ENCODE data around the gene PGPEP1. TPM values are rescaled to one million over a fixed set of nuclear protein-coding genes. Genes with fewer than 3 reads are reported as not detected.
"Not testable (repeated sequence)": the region's sequence is repeated elsewhere in the genome, so short reads cannot be mapped to it uniquely, and the experiment has no call there.

The PGPEP1 gene
- total RNA-seq, 5 donors from 2014 or later (not counting 1 experiment from before 2014, with no cell fraction given), result 35.7 to 52.6 (median 45.1) TPM

DNA sequence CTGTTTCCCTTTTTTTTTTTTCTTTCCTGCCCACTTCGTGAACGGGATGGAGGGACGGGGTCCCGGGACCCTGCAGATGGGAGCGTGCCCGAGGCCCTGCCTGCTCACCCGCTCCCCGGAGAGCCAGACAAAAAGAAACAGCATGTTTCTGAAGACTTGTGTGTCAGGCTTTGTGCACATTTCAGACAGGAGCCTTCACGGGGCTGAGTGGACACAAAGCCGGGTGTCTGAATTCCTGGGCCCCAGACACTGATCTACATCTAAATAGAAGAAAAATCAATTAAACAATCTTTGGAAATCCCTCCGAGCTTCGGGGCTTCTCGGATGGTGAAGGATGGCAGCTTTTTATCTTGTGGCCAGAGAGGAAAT lies 4.2 kb downstream of the PGPEP1 start:
- H3K4me3 ChIP-seq (ENCODE audit: control insufficient read depth in 1 of 2, extremely low read depth in 1 of 2, low read length in 1 of 2), result no peak overlapping the region
- POLR2A ChIA-PET, result no interaction called here
- H3K36me3 ChIP-seq (ENCODE audit: control insufficient read depth in 2 of 2, extremely low read depth in 1 of 2, insufficient read depth in 1 of 2, low read length in 1 of 2), result peaks cover 6 to 17% of the 10 kb centered on the region in 2 donors
- no peaks in the 10 kb centered on the region for H3K9me3 ChIP-seq
- 100% methylated on average over 4 of the region's 13 CpGs for WGBS (ENCODE audit: insufficient coverage)
- no peaks in the 10 kb centered on the region for H3K27me3 ChIP-seq (replicated peaks in 1 of 2; ENCODE audit: control insufficient read depth in 2 of 2, extremely low read depth in 1 of 2, insufficient read depth in 2 of 2, low read length in 1 of 2)
- no peak for DNase-seq
- no peak overlapping the region for H3K4me3 Mint-ChIP-seq
- H3K27ac Mint-ChIP-seq, result no peak overlapping the region
- peaks cover 0 to 19% of the 10 kb centered on the region in 2 experiments for H3K4me1 ChIP-seq (ENCODE audit: control insufficient read depth in 1 of 2, extremely low read depth in 1 of 2, insufficient read depth in 2 of 2, low read length in 2 of 2)
- H3K9me3 Mint-ChIP-seq, result no peaks in the 10 kb centered on the region
- no peaks in the 10 kb centered on the region for H3K27me3 Mint-ChIP-seq
- CTCF ChIA-PET, result no interaction called here
- peaks cover 19% of the 10 kb centered on the region for H3K36me3 Mint-ChIP-seq
- H3K4me1 Mint-ChIP-seq, result peaks cover 22 to 35% (median 23%) of the 10 kb centered on the region in 3 donors
- ATAC-seq (replicated peaks in 1 of 4), result no peak
- H3K27ac ChIP-seq (ENCODE audit: low read length), result no peak overlapping the region

DNA sequence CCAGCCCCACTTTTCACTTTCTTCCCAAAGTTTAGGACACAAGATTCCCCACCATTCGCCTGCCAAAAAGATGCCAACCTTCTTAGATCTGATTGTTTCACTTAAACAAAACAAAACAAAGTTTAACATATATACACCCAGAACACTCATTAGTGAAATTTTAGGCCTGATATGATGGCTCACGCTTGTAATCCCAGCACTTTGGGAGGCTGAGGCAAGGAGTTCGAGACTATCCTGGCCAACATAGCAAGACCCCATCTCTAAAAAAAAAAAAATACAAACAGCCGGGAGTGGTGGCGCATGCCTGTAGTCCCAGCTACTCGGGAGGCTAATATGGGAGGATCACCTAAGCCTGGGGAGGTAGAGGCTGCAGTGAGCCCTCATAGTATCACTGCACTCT lies 4.9 kb downstream of the PGPEP1 start:
- Histone ChIP-seq H3K9me3 (no peaks in the 10 kb centered on the region), H3K27ac (ENCODE audit: low read length) (no peak overlapping the region), H3K36me3 (ENCODE audit: control insufficient read depth in 2 of 2, extremely low read depth in 1 of 2, insufficient read depth in 1 of 2, low read length in 1 of 2) (peaks cover 6 to 17% of the 10 kb centered on the region in 2 donors), H3K27me3 (replicated peaks in 1 of 2; ENCODE audit: control insufficient read depth in 2 of 2, extremely low read depth in 1 of 2, insufficient read depth in 2 of 2, low read length in 1 of 2) (no peaks in the 10 kb centered on the region), H3K4me3 (ENCODE audit: control insufficient read depth in 1 of 2, extremely low read depth in 1 of 2, low read length in 1 of 2) (no peak overlapping the region), H3K4me1 (ENCODE audit: control insufficient read depth in 1 of 2, extremely low read depth in 1 of 2, insufficient read depth in 2 of 2, low read length in 2 of 2) (peaks cover 0 to 12% of the 10 kb centered on the region in 2 experiments)
- Mint-ChIP-seq H3K27ac (no peak overlapping the region), H3K27me3 (no peaks in the 10 kb centered on the region), H3K9me3 (no peaks in the 10 kb centered on the region), H3K36me3 (peaks cover 21% of the 10 kb centered on the region), H3K4me1 (peaks cover 18 to 28% (median 20%) of the 10 kb centered on the region in 3 donors), H3K4me3 (no peak overlapping the region)
- WGBS (ENCODE audit: insufficient coverage), result 100% methylated on average over 1 of the region's 6 CpGs
- ATAC-seq (replicated peaks in 1 of 4) (no peak), DNase-seq (no peak)
- ChIA-PET CTCF (interaction anchor here in 1 of 2 donors (0.6 kb wide), 1 partner anchor 17 kb away, joined by 3 read pairs; no protein-coding TSS in a partner anchor), POLR2A (interaction anchor here in 1 of 2 donors (0.6 kb wide), 1 partner anchor 154 kb away, joined by 4 read pairs; no protein-coding TSS in a partner anchor)

DNA sequence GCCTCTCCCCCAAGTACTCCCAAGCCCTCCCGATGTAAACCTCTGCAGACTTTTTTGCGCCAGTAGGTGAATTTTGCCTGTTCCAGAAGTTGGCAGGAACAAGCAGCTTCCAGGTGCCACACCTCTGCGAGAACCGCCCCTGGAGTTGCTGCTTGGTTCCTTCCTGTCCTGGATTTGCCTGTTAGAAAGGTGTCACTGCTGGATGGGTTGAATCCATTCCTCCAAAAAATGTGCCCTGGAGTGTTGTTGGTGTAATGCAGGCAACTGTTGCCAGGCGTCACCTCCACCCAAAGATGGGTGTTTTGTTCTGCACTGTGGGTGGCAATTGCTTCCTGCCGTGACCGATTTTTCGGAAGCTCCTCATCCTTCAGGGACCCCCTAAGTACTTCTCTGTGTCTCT lies 5.7 kb downstream of the PGPEP1 start:
- H3K36me3 Mint-ChIP-seq, result peaks cover 25% of the 10 kb centered on the region
- peaks cover 0 to 7% of the 10 kb centered on the region in 2 experiments for H3K4me1 ChIP-seq (ENCODE audit: control insufficient read depth in 1 of 2, extremely low read depth in 1 of 2, insufficient read depth in 2 of 2, low read length in 2 of 2)
- H3K4me3 Mint-ChIP-seq, result no peak overlapping the region
- WGBS (ENCODE audit: insufficient coverage), result 100% methylated on average over 2 of the region's 8 CpGs
- H3K4me1 Mint-ChIP-seq, result peaks cover 18 to 27% (median 20%) of the 10 kb centered on the region in 3 donors
- H3K27me3 ChIP-seq (replicated peaks in 1 of 2; ENCODE audit: control insufficient read depth in 2 of 2, extremely low read depth in 1 of 2, insufficient read depth in 2 of 2, low read length in 1 of 2), result no peaks in the 10 kb centered on the region
- peaks cover 6 to 21% of the 10 kb centered on the region in 2 donors for H3K36me3 ChIP-seq (ENCODE audit: control insufficient read depth in 2 of 2, extremely low read depth in 1 of 2, insufficient read depth in 1 of 2, low read length in 1 of 2)
- H3K27ac Mint-ChIP-seq, result peak overlapping the region in 1 of 2 donors; percentile 6
- ChIA-PET CTCF (interaction anchor here in 1 of 2 donors (0.6 kb wide), 1 partner anchor 18 kb away, joined by 3 read pairs; no protein-coding TSS in a partner anchor), POLR2A (no interaction called here)
- no peak for DNase-seq
- ATAC-seq (replicated peaks in 1 of 4), result no peak
- no peaks in the 10 kb centered on the region for H3K27me3 Mint-ChIP-seq
- no peaks in the 10 kb centered on the region for H3K9me3 Mint-ChIP-seq
- no peaks in the 10 kb centered on the region for H3K9me3 ChIP-seq
- H3K27ac ChIP-seq (ENCODE audit: low read length), result no peak overlapping the region
- H3K4me3 ChIP-seq (ENCODE audit: control insufficient read depth in 1 of 2, extremely low read depth in 1 of 2, low read length in 1 of 2), result no peak overlapping the region

DNA sequence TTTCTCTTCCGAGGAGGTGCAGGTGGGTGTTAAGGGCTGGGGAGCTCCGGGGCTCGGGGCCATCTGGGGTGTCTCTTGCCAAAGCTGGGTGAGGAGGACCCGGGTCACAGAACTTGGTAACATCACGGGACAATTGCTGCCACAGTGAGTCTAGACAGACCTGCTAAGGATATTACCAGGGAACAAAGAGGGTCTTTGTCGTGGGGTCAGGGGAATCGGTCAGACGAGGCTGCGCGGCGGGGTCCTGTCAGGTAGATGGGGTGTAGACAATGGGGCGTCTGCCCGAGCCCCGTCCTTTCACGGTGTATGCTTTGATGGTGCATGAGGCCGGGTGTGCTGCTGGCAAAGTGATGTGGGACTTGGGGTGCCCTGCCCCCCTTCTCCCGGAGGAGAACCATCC lies 7.8 kb downstream of the PGPEP1 start:
- Histone ChIP-seq H3K27ac (ENCODE audit: low read length) (no peak overlapping the region), H3K27me3 (replicated peaks in 1 of 2; ENCODE audit: control insufficient read depth in 2 of 2, extremely low read depth in 1 of 2, insufficient read depth in 2 of 2, low read length in 1 of 2) (no peaks in the 10 kb centered on the region), H3K4me1 (ENCODE audit: control insufficient read depth in 1 of 2, extremely low read depth in 1 of 2, insufficient read depth in 2 of 2, low read length in 2 of 2) (no peaks in the 10 kb centered on the region), H3K4me3 (ENCODE audit: control insufficient read depth in 1 of 2, extremely low read depth in 1 of 2, low read length in 1 of 2) (no peak overlapping the region), H3K36me3 (ENCODE audit: control insufficient read depth in 2 of 2, extremely low read depth in 1 of 2, insufficient read depth in 1 of 2, low read length in 1 of 2) (peaks cover 6 to 18% of the 10 kb centered on the region in 2 donors), H3K9me3 (no peaks in the 10 kb centered on the region)
- Mint-ChIP-seq H3K27me3 (no peaks in the 10 kb centered on the region), H3K27ac (peak overlapping the region in 1 of 2 donors; percentile 6), H3K9me3 (no peaks in the 10 kb centered on the region), H3K36me3 (peaks cover 25% of the 10 kb centered on the region), H3K4me3 (no peak overlapping the region), H3K4me1 (peaks cover 5 to 16% (median 9%) of the 10 kb centered on the region in 3 donors)
- ATAC-seq (replicated peaks in 1 of 4) (no peak), DNase-seq (no peak)
- CTCF ChIA-PET, result interaction anchor here in 1 of 2 donors (0.7 kb wide), 1 partner anchor 109 kb away, joined by 3 read pairs; no protein-coding TSS in a partner anchor
- POLR2A ChIA-PET, result no interaction called here
- 95% methylated on average over 14 of the region's 17 CpGs for WGBS (ENCODE audit: insufficient coverage)

DNA sequence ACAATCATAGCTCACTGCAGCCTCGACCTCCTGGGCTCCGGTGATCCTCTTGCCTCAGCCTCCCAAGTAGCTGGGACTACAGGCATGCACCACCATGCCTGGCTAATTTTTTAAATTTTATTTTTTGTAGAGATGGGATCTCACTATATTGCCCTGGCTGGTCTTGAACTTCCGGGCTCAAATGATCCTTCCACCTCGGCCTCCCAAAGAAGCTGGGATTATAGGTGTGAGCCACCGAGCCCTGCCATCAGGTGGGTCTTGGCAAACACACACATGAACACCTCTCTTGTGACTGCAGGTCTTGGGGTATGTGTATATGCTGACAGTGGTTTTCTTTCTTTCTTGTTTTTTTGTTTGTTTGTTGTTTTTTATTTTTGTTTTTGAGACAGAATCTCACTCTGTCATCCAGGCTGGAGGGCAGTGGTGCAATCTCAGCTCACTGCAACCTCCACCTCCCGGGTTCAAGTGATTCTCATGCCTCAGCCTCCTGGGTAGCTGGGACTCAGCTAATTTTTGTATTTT lies 8.5 kb downstream of the PGPEP1 start:
- H3K27me3 ChIP-seq (replicated peaks in 1 of 2; ENCODE audit: control insufficient read depth in 2 of 2, extremely low read depth in 1 of 2, insufficient read depth in 2 of 2, low read length in 1 of 2); POLR2A ChIA-PET; H3K27ac ChIP-seq (ENCODE audit: low read length); H3K4me3 ChIP-seq (ENCODE audit: control insufficient read depth in 1 of 2, extremely low read depth in 1 of 2, low read length in 1 of 2); H3K9me3 Mint-ChIP-seq; H3K4me1 ChIP-seq (ENCODE audit: control insufficient read depth in 1 of 2, extremely low read depth in 1 of 2, insufficient read depth in 2 of 2, low read length in 2 of 2); H3K9me3 ChIP-seq; H3K27ac Mint-ChIP-seq; H3K4me3 Mint-ChIP-seq; DNase-seq; ATAC-seq (replicated peaks in 1 of 4); H3K27me3 Mint-ChIP-seq: not testable (repeated sequence)
- peaks cover 30% of the 10 kb centered on the region for H3K36me3 Mint-ChIP-seq
- H3K4me1 Mint-ChIP-seq, result peaks cover 5 to 16% (median 13%) of the 10 kb centered on the region in 3 donors
- peaks cover 6 to 16% of the 10 kb centered on the region in 2 donors for H3K36me3 ChIP-seq (ENCODE audit: control insufficient read depth in 2 of 2, extremely low read depth in 1 of 2, insufficient read depth in 1 of 2, low read length in 1 of 2)
- CTCF ChIA-PET, result interaction anchor here in 1 of 2 donors (0.7 kb wide), 1 partner anchor 138 kb away, joined by 3 read pairs; no protein-coding TSS in a partner anchor
- WGBS (ENCODE audit: insufficient coverage), result no CpG with 5 or more reads among the region's 6 CpGs

DNA sequence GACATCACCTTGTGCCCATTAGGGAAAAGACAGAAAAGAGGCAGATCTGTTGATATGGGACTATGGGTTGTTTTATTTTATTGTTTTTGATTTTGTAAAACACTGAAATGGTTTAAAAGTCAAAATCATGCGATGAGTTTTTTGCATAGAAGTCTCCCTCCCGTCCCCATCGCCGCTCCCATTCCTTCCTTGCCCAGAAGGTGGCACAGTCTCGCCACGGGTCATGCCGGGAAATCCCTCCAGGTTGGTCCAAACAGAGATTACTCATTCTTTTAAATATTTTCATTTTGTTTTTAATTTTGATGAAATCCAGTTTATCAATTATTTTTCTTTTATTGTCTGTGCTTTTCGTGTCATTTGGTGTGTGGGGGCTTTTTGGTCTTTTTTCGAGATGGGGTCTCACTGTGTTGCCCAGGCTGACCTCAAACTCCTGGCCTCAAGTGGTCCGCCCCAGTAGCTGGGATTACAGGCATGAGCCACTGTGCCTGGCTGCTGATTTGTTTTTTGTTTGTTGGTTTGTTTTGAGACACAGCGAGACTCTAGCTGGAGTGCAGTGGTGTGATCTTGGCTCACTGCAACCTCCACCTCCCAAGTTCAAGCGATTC lies 9.2 kb downstream of the PGPEP1 start:
- no peaks in the 10 kb centered on the region for H3K9me3 Mint-ChIP-seq
- peaks cover 32% of the 10 kb centered on the region for H3K36me3 Mint-ChIP-seq
- POLR2A ChIA-PET, result no interaction called here
- no peaks in the 10 kb centered on the region for H3K4me1 ChIP-seq (ENCODE audit: control insufficient read depth in 1 of 2, extremely low read depth in 1 of 2, insufficient read depth in 2 of 2, low read length in 2 of 2)
- no peaks in the 10 kb centered on the region for H3K27me3 ChIP-seq (replicated peaks in 1 of 2; ENCODE audit: control insufficient read depth in 2 of 2, extremely low read depth in 1 of 2, insufficient read depth in 2 of 2, low read length in 1 of 2)
- no peak overlapping the region for H3K4me3 ChIP-seq (ENCODE audit: control insufficient read depth in 1 of 2, extremely low read depth in 1 of 2, low read length in 1 of 2)
- CTCF ChIA-PET, result no interaction called here
- no peaks in the 10 kb centered on the region for H3K27me3 Mint-ChIP-seq
- 100% methylated on average over 1 of the region's 12 CpGs for WGBS (ENCODE audit: insufficient coverage)
- ATAC-seq (replicated peaks in 1 of 4), result no peak
- peaks cover 6 to 12% of the 10 kb centered on the region in 2 donors for H3K36me3 ChIP-seq (ENCODE audit: control insufficient read depth in 2 of 2, extremely low read depth in 1 of 2, insufficient read depth in 1 of 2, low read length in 1 of 2)
- H3K4me1 Mint-ChIP-seq, result peaks cover 5 to 16% (median 13%) of the 10 kb centered on the region in 3 donors
- H3K27ac Mint-ChIP-seq, result no peak overlapping the region
- H3K4me3 Mint-ChIP-seq, result no peak overlapping the region
- DNase-seq, result peak in 2 of 35 experiments; percentile 7 to 16
- H3K27ac ChIP-seq (ENCODE audit: low read length), result no peak overlapping the region
- H3K9me3 ChIP-seq, result no peaks in the 10 kb centered on the region
